Mucosa of stomach (tissue), 1 donor: ENCODE measurements around the gene APBB2.

Experiments used
- H3K27me3 ChIP-seq: one replicate; pipeline ENCODE4 v1.7.0; 2013; ENCODE audit warnings: mild to moderate bottlenecking, low read length; ENCODE audit not compliant: control insufficient read depth, insufficient read depth
- H3K36me3 ChIP-seq: one replicate; pipeline ENCODE4 v1.7.0; 2013; ENCODE audit warnings: low read length; ENCODE audit not compliant: control insufficient read depth, insufficient read depth
- H3K4me1 ChIP-seq: one replicate; pipeline ENCODE4 v1.7.0; 2013; ENCODE audit warnings: mild to moderate bottlenecking, low read length; ENCODE audit not compliant: control insufficient read depth, insufficient read depth
- H3K4me3 ChIP-seq: one replicate; pipeline ENCODE4 v1.7.0; 2013; ENCODE audit warnings: low read length
- H3K9ac ChIP-seq: one replicate; pipeline ENCODE4 v1.7.0; 2013; ENCODE audit warnings: mild to moderate bottlenecking, low read length, moderate library complexity
- H3K9me3 ChIP-seq: one replicate; pipeline ENCODE4 v1.7.0; 2013; ENCODE audit warnings: mild to moderate bottlenecking, low read length, moderate library complexity; ENCODE audit not compliant: control insufficient read depth
- donor health status: Pancreatic carcinoma.

The APBB2 gene

DNA sequence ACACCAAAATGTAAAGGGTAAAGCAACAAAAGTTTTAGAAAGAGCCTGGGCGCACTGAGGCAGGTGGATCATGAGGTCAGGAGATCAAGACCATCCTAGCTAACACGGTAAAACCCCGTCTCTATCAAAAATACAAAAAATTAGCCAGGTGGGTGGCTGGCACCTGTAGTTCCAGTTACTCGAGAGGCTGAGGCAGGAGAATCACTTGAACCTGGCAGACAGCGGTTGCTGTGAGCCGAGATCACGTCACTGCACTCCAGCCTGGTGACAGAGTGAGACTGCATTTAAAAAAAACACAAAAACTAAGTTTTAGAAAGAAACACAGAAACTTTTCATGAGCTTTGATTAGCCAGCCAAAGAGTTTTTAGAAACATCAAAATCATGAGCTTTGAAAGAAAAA, 76.5 kb downstream of the APBB2 start:
- no peak overlapping the region for H3K9ac ChIP-seq
- H3K36me3 ChIP-seq = no peaks in the 10 kb centered on the region

DNA sequence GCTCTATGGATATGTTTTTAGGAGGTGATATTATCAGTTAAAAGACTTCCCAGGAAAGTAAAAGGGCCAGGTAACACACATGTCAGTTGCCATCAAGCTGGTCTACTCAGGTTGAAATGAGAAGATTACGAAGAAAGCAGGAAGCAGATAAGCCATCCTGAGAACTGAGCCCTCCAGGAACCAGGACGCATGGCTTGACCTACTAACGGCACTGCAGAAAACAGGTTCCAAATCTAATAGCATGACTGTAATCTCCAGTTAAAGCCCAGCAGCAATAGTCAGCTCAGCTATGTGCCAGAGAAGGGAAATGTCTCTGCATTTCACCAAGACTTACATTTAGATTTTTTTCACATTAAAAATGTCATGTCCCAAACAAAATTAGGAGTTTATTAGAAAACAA, 77.9 kb downstream of the APBB2 start:
- Histone ChIP-seq H3K9ac (no peak overlapping the region), H3K36me3 (no peaks in the 10 kb centered on the region), H3K27me3 (no peaks in the 10 kb centered on the region), H3K4me1 (peaks cover 48% of the 10 kb centered on the region), H3K9me3 (no peaks in the 10 kb centered on the region), H3K4me3 (no peak overlapping the region)

More for the DNA sequence above, 76.5 kb downstream of the APBB2 start:
- Histone ChIP-seq H3K4me3 (no peak overlapping the region), H3K9me3 (no peaks in the 10 kb centered on the region), H3K4me1 (peaks cover 52% of the 10 kb centered on the region), H3K27me3 (no peaks in the 10 kb centered on the region)

DNA sequence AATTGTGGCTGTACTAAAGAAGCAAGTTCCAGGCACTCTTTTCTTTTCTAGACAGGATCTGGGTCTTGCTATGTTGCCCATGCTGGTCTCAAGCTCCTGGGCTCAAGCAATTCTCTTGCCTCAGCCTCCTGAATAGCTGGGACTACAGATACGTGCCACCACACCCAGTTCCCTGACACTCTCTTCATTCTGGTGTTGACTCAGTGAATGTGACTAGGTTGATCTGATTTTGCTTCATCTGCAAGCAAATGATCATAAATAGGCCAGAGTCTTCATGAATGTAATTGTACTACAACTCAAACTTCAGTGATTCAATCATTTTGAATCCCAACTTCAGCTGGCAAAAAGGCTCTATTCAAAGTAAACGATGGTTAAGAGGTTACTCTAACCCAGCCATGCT, 78.5 kb downstream of the APBB2 start:
- Histone ChIP-seq H3K9me3 (no peaks in the 10 kb centered on the region), H3K36me3 (no peaks in the 10 kb centered on the region), H3K4me3 (no peak overlapping the region), H3K27me3 (no peaks in the 10 kb centered on the region), H3K4me1 (peaks cover 50% of the 10 kb centered on the region), H3K9ac (no peak overlapping the region)

DNA sequence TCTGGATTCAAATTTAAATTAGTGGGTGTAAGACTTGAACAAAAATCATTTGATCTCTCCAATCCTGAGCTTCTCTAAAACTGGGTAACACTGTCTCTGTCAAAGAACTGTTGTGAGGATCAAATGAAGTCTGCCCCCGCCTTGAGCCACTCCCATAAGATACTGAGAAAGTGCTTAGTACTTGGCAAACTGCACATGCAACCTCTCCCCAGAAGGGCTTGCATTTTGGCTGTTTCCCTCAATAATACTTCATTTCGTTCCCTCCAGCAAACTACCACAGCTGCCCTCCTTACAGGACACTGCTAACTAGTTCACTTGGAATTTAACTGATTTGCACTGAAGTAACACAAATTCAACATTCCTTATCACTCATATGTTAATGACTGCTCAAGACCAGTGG, 79.8 kb downstream of the APBB2 start:
- Histone ChIP-seq H3K27me3 (no peaks in the 10 kb centered on the region), H3K9me3 (no peaks in the 10 kb centered on the region), H3K9ac (no peak overlapping the region), H3K4me1 (peaks cover 50% of the 10 kb centered on the region), H3K36me3 (no peaks in the 10 kb centered on the region), H3K4me3 (no peak overlapping the region)

DNA sequence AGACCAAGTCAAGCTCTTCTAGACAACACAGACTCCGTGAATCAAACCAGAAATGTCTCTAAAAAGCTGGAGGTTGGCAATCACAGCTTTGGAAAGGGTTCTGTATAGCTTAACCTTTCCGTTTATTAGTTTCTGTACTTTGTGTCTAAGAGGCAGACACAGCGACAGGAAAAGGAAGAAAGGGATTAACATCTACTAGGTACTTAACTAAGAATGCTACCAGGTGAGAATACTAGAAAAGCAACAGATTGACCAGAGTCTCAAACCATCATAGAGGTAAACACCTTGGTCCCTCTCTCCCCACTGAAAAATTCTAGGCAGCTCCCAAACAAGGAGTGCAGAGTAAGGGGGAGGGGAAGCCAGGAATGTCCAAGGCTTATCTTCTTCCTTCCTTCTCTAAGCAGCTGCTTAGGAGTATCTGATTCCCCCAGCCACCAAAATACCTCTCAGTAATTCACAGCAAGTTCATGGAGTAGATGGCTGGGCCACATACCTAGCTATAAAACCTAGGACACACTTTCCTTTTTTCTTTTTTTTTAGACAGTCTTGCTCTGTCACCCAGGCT, 80.8 kb downstream of the APBB2 start:
- Histone ChIP-seq H3K4me1 (peaks cover 53% of the 10 kb centered on the region), H3K9ac (no peak overlapping the region), H3K4me3 (no peak overlapping the region), H3K27me3 (no peaks in the 10 kb centered on the region), H3K36me3 (no peaks in the 10 kb centered on the region), H3K9me3 (no peaks in the 10 kb centered on the region)

DNA sequence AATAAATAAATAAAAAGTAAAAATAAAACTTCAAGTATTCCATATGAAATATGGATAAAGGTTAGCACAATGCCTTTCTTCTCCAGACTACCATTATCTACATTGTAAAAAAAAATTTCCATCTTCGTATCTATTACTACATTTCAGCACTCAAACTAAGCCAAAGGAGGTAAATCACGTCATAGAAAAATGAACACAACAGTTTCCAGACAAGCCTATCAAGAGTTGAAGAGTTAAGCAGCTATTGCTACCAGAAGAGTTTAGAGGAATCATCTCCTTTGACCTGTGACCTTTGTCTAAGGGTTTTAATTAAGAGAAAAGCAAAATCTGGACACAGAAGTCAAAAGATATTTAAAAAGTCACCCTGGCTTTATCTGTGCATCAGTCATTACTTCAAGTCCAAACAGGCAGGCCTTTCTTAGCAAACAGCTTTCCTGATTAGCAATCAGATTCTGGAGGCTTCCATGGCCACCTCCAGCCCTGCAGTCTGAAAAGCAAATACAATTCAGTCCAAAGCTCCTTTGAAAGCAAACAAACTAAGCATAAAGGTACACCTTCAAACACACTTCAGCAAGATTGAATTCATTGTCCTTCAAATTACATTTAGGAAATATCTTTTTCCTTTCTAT, 82.2 kb downstream of the APBB2 start:
- no peaks in the 10 kb centered on the region for H3K36me3 ChIP-seq
- peaks cover 59% of the 10 kb centered on the region for H3K4me1 ChIP-seq
- no peak overlapping the region for H3K4me3 ChIP-seq
- H3K27me3 ChIP-seq = no peaks in the 10 kb centered on the region
- no peak overlapping the region for H3K9ac ChIP-seq
- H3K9me3 ChIP-seq = no peaks in the 10 kb centered on the region

DNA sequence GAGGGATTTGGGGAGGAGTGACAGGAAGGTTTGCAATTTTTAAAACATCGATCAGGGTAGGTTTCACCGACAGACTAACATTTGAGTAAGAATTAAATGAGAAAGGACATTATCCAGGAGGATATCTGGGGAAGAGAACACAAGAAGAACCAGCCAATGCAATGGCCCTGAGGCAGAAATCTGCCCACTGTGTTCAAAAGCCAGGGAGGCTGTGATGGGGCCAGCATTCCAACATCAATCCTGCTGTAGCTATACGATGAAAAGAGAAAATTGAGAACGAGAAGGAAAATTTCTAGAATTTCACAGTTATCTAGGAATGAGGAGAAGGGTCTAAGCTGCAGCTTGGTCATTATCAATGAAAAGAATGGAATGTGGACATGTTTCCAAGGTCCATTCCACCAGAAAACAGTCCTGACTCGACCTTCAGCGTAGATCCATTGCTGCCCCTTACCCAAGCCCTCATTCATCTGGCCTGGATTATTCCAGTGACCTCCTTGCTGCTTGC, 84.4 kb downstream of the APBB2 start:
- H3K36me3 ChIP-seq = no peaks in the 10 kb centered on the region
- no peak overlapping the region for H3K4me3 ChIP-seq
- no peak overlapping the region for H3K9ac ChIP-seq
- H3K27me3 ChIP-seq = no peaks in the 10 kb centered on the region
- peaks cover 42% of the 10 kb centered on the region for H3K4me1 ChIP-seq
- no peaks in the 10 kb centered on the region for H3K9me3 ChIP-seq

DNA sequence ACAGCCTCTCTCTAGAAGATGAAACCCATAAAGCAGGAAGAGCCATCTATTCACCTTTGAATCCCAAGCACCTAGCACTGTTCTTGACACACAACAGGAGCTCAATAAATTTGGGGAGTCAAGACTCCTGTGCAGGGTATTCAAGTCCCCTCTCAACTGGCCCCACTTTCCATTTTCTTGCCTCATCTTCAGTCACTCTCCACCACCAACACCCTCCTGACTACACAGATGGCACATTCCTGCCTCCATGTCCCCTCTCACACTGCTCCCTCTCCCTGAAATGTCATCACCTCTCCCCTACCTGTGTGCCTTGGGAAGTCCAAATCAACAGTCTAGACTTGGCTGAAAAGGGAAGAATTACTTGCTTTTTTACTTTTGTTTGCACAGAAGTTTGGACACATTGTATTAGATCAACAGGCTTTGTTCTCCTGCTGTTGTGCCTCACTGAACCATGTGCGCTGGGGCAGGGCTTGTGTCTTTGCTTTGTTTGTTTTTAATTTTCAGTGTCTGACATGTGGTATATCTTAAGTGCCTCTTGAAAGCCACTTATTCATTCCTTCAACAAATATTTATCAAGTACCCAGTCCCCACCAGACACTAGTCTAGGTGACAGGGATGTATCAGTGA, 85.1 kb downstream of the APBB2 start:
- peaks cover 34% of the 10 kb centered on the region for H3K4me1 ChIP-seq
- H3K4me3 ChIP-seq = no peak overlapping the region
- H3K9me3 ChIP-seq = no peaks in the 10 kb centered on the region
- no peaks in the 10 kb centered on the region for H3K27me3 ChIP-seq
- H3K36me3 ChIP-seq = no peaks in the 10 kb centered on the region
- no peak overlapping the region for H3K9ac ChIP-seq

DNA sequence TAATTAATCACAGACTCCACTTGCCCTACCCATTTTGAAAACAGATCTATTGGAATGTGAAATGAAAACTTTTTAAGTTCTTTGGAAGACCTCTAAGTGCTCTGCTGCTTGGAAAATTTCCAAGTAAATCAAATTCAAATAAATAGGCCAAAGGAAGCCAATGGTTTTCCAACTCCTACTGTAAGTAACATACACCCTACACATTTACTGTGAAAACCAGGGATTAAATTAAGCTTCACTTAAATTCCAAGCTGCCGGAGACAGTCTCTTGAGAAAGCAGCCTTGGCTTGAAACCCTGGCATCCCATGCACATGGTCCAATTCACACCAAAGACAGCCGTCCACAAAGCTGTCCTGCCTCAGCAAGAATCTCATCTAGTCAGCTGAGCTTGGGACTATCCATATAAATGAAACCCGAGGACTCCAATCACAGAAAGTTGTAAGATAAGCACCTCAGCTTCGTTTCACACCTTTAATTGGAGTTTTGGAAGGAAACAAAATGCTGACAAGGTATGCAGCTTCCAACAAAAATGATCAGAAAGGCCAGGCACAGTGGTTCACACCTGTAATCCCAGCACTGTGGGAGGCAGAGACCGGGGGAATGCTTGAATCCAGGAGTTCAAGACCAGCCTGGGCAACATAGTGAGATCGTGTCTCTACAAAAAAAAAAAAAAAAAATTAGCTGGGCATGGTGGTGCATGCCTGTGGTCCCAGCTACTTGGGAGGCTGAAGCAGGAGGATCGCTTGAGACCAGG, 88.6 kb downstream of the APBB2 start:
- H3K27me3 ChIP-seq = no peaks in the 10 kb centered on the region
- H3K9ac ChIP-seq = no peak overlapping the region
- H3K4me1 ChIP-seq = peaks cover 26% of the 10 kb centered on the region

DNA sequence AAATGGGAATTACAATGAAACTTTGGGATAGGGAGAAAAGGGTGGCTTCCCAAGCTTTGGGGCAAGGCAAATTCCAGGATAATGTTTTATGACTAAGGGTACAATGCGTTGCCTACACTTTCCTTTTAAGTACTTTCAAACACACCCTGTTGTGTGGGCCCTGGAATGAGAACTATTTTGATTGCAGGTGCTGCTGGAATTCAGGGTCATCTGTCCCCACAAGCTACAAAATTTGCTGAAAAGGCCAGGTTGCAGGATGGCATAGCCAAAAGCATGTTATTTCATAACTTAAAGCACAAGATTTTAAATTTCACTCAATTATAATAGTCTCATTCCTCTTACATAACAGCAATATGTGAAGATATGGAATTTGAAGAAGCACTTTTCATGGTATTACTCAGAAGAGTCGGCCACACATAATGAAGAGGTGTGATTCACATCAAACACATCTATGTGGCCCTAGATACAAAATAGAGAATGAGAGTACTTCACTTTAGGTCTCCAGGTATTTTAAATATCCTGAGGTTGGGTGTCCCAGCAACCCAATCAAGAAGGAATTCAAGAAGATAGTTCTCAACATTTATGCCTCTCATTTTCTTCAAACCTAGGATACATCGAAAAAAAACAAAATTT, 89.3 kb downstream of the APBB2 start:
- H3K9me3 ChIP-seq = no peaks in the 10 kb centered on the region
- H3K36me3 ChIP-seq = no peaks in the 10 kb centered on the region
- H3K9ac ChIP-seq = no peak overlapping the region
- H3K4me3 ChIP-seq = no peak overlapping the region
- H3K27me3 ChIP-seq = no peaks in the 10 kb centered on the region
- peaks cover 32% of the 10 kb centered on the region for H3K4me1 ChIP-seq

More for the DNA sequence above, 88.6 kb downstream of the APBB2 start:
- no peaks in the 10 kb centered on the region for H3K36me3 ChIP-seq
- no peaks in the 10 kb centered on the region for H3K9me3 ChIP-seq
- H3K4me3 ChIP-seq = no peak overlapping the region

DNA sequence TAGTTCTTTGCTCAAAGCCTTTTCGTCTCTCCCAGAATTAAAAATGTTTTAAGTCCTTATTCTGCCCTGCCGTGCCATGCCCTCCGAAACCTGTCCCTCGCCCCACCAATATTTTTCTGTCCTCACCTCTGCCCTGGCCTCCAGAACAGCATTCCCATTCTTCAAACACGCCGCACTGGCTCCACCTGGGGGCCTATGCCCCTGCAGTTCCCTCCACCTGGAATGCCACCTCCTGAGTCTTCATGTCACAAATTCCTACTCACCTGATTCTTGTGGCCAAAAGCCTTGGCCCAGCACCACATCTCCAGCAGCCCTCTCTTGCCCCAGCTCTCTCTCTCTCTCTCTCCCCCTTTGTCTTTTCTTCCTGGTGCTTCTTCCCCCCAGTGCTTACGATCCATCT, 91.6 kb downstream of the APBB2 start:
- peaks cover 24% of the 10 kb centered on the region for H3K4me1 ChIP-seq

More for the DNA sequence above, 91.6 kb downstream of the APBB2 start:
- Histone ChIP-seq H3K36me3 (no peaks in the 10 kb centered on the region), H3K9ac (no peak overlapping the region), H3K9me3 (no peaks in the 10 kb centered on the region), H3K27me3 (no peaks in the 10 kb centered on the region), H3K4me3 (no peak overlapping the region)
